ENCODE measurements around the gene KNSTRN.

The KNSTRN gene

DNA sequence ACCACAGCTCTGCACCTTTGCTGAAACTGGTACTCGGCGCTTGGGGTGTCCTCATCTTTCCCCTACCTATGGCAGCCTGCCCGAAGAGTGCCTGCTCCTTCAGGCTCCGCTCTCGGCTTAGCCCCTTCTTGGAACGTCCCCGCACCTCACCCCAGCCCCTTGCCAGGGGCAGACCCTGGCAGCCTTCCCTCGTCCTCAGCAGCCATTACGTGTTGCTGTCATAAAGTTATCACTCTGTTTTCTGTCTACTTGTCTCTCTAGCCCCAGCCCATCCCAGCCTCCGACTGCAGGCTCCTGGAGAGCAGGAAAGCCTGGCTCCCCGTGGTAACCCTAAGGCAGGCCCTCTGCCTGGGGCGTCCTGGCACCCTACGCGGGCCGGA is 53.2 kb downstream of the KNSTRN start:
- DNase-seq = peak; percentile 28

GRCh38 chr15:40436116-40436891 is 53.8 kb downstream of the KNSTRN start:
- DNase-seq = peak; percentile 62

- peak; percentile 48 for DNase-seq
These were observed 54.6 kb downstream of the KNSTRN start for GRCh38 chr15:40436892-40437751.

- DNase-seq = peak; percentile 32
These were observed 55.5 kb downstream of the KNSTRN start for GRCh38 chr15:40437752-40438687.

DNA sequence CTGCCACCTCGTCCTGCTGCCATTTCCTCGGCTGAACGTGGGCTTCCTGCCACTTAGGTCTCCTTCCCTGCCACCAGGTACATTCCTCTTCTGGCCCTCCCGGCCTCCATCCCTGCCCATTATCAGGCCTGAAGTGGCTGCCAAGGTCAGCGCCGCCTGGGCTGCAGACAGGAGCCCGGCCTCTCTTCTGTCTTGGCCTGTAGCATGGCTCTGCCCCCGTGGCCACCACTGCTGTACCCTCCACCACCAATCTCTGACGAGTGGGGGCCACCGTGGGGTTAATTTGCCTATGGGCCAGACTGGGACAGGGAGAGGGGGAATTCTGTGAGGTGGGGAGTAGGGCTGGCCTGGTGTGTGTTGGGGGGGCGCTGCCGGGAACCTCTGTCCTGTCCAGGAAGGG is 56.2 kb downstream of the KNSTRN start:
- DNase-seq = peak; percentile 14

DNA sequence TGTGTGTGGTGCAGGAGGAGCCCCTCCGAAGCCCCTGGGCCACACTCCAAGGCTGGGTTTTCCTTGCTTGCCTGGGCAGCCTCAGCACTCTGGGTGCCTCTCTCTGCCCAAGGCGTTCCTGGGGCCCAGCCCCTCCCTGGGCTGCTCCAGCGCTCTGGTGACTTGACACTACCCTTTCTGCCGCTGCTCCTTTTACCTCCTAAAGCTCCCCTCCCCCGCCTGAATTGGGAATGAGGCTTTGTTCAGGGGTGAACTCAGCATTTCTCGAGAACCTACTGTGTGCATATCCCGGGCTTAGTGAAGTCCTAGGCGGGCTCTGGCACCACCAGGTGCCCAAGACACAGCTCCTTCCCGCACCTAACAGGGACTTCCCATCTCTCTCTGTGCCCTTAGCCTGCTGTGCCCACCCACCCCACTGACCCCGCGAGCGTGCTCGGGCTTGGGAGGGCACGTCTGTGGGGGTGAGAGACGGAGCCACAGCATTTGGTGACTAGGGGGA is 57.0 kb downstream of the KNSTRN start:
- DNase-seq = peak; percentile 45

DNA sequence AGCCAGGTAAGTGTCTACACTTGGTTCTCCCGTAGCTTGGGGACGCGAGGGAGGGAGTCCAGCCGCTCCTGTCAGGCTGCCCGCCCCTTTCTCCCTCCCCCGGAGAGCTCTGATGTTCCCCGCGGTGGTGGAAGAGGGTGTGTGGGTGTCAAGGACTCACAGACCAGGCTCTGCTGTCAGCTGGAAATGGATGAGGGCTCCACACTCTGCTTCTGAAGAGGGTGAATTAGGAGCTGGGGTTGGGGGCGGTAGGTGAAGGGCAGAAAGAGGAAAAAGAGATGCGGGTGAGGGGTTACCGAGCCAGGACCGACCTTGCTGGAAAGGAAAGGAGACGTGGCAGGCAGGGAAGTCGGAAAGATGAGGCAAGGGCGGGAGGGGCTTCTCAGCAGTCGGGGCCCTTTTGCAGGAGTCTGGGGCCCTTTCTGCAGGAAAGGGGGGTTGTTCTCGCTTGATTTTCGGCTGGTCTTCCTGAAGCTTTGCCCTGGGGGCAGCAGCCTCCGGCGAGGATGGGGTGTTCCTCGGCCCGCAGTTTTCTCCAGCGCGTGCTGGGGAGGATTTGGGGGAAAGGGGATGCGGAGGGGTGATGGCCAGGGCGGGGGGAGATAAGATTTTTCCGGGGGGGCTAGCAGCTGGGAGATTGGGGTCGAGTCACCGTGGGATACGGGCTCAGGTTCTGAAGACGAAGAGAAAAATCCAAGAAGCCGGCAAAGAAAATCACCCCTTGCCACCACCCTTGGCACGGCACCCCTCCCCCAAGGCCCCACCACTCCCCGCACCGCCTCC is 57.6 kb downstream of the KNSTRN start:
- DNase-seq = peak; percentile 72

DNA sequence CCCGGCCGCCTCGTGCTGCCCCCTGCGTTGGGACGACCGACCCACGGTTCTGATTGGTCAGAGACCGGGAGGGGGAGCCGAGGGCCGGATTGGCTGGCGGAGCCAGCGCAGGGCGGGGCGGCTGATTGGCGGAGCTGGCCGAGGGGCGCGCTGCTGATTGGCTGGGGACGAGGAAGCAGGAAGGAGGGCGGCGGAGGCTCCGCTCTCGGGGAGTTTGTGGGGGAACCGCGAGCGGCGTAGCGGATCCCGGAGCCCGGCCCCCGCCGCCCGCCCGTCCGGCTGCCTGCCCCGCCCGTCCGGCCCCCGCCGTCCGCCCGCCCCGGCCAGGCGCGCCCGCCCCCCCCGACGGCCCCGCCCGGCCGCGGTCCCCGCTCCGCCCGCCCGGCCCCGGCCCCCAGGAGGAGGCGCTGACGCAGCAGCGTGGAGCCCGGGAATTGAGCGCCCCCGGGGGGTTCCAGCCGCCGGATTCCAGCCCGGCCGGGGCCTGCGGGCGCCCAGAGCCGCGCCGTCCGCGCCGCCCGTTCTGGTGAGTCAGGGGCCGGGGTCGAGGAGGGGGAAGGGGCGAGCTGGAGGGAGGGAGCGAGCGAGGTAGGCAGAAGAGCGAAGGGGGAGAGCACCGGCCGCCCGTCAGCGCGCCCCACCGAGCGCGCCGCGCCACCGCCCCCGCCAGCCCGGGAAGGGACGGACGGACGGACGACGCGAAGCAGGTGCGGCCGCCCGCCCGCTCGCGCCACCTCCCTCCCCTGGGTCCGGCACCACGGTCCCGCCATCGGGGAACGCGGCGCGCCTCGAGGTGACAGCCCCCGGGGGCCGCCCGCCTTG is 58.4 kb downstream of the KNSTRN start, which contains the start of gene BAHD1:
TSS of gene BAHD1 (plus strand) at position 211 of the 822 bp plus-strand sequence. CDS start 17,512 bp downstream, outside the sequence.
- DNase-seq = peak; percentile 93

DNA sequence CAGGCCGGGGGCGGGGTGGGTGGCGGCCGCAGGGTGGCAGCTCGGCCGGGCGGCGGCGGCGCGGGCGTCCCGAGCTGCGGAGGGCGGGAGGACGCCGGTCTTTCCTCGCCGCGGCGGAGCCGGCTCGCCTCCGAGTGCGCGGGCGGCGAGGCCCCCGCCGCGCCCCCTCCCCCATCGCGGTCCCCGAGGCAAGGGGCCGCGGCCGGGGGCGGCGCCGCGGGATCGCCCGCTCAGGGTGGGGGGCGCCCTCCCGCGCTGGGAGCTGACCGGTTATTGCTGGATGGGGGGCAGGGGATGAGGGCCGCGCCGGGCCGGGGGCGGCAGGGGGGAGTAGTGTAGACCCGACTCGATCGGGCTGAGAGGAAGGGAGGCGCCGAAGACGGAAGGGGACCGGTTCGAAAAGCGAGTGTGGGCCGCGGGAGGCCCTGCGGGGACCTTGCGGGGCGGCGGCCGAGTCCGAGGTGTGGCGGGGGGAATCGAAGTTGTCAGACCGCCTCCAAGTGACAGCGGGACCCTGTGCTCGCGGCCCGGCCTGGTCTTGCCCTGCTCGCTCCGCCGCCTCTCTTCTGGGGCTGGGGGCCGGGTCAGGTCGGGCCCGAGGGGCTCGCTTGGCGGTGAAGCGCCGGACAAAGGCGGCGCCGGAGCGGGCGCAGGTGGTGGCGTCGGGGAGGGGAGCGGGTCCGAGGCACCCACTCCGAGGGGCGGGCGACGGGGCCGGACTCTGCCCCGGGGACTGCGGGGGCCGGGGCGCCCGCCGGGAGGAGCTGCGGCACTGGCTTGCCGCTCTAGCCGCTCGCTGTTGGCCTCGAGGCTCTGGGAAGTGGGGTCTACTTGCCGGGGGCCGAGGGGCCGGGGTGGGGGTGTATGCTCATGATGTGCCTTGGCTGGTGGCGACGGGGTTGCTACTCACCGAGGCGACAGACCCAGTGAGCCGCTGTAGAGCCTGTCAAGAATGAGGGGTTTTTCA is 59.3 kb downstream of the KNSTRN start:
- peak; percentile 20 for DNase-seq

GRCh38 chr15:40443255-40443654 is 60.7 kb downstream of the KNSTRN start:
- no peak for DNase-seq

DNA sequence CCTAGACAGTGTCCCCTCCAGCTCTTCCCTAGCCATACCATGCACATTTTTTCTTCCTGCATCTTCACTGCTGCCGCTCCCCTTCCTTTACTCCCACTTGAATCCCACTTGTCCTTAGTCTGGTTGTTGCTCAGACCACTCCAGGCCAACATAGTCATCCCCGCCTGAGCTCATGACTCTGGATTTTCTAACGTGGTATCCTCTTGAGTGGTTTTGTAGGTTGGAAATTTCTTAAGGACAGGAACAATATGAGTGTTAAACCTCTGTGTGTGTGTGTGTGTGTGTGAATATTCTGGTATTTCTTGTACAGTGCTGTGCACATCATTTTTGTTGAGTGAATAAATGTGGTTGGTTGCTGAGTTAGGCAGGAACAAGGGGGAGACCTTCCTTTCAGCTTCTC is 61.3 kb downstream of the KNSTRN start:
- DNase-seq = no peak
